PC-3 (cell line): ENCODE measurements around the gene EFCAB14.

ENCODE experiments used
- EZH2phosphoT487 ChIP-seq: fragments of 300-600 bp; sonication (generic); IDR thresholded peaks from 2 replicates; pipeline ENCODE4 v1.6.1; 2018; ENCODE audit warnings: mild to moderate bottlenecking, antibody characterized with exemption, low read length, borderline replicate concordance
- TF ChIP-seq, protein P1 (sequence below): fragments of 300-600 bp; sonication (generic); conservative IDR thresholded peaks from 2 replicates; pipeline ENCODE4 v1.5.1; 2017; ENCODE audit warnings: antibody characterized with exemption, low read depth, mild to moderate bottlenecking, low read length

DNA sequence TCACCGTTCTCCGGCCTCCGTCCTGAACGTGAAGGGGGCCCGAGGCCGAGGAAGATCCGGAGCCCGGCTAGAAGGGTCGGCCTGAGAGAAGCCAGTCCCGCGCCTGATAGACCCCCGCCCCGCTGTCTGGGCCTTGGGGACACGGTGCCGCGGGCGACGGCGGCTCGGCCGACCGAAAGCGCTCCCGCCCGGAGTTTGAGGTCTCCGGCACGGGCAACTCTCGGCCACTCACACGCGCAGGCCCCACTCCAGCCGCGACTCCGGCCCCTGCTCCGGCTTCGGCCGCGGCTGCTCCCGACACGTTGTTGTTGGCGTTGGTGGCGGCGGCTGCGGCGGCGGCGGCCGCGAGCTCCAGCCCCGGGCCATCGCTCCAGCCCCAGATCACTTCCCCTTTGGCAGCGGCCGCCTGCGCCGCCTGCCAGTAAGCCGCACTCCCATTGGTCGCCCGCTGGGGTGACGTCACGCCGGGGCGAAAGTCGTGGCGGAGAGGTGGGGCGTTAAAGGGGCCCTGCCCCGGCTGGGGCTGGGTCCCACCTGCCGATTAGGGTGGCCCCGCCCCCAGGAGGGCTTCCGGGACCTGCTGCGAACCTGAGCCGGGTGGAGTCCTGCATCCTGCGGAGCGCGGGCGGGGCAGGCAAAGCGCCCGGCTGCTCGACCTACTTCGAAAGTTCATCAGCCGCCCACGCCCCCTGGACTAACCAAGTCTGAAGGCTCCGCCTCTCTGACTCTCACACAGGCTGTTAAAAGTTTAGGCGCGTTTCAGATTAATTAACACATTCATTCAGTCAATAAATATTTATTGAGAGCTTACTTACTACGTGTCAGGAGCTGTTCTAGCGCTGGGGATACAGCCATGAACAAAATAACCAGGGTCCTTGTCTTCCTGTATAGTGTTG lies at the start of gene EFCAB14:
- TF ChIP-seq, protein P1, sequence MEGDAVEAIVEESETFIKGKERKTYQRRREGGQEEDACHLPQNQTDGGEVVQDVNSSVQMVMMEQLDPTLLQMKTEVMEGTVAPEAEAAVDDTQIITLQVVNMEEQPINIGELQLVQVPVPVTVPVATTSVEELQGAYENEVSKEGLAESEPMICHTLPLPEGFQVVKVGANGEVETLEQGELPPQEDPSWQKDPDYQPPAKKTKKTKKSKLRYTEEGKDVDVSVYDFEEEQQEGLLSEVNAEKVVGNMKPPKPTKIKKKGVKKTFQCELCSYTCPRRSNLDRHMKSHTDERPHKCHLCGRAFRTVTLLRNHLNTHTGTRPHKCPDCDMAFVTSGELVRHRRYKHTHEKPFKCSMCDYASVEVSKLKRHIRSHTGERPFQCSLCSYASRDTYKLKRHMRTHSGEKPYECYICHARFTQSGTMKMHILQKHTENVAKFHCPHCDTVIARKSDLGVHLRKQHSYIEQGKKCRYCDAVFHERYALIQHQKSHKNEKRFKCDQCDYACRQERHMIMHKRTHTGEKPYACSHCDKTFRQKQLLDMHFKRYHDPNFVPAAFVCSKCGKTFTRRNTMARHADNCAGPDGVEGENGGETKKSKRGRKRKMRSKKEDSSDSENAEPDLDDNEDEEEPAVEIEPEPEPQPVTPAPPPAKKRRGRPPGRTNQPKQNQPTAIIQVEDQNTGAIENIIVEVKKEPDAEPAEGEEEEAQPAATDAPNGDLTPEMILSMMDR = no peak
- TF ChIP-seq EZH2phosphoT487 = no peak
